Naive thymus-derived CD8-positive, alpha-beta T cell (primary cell): ENCODE data around the gene C4A. TPM values are rescaled to one million over a fixed set of nuclear protein-coding genes. Genes with fewer than 3 reads are reported as not detected.
"Not testable (repeated sequence)": the region's sequence is repeated elsewhere in the genome, so short reads cannot be mapped to it uniquely, and the experiment has no call there.

Experiments
- ATAC-seq, 2 donors: fragments of 150-1000 bp; cut with Tn5 transposase in 1 of 2; sonication (Bioruptor Pico), chemical (Tn5 transposase) in 1 of 2; 1 replicate in 1 of 2; 2 replicates in 1 of 2; pipeline ENCODE4 v1.10.0; 2021; ENCODE audit warnings: mild to moderate bottlenecking in 2 of 2, moderate library complexity in 2 of 2
- POLR2A ChIA-PET: fragments of 350-600 bp; sonication (Branson Sonifier 250); formaldehyde crosslinking; loops from one replicate; lab custom pipeline; 2021; ENCODE audit warnings: antibody characterized with exemption; lab: Charles Lee
- DNase-seq, 10 donors: peaks; one replicate each; pipeline versions ENCODE4 v3.0.0 to v3.0.0-alpha.2; 2020 to 2022
- H3K27ac Mint-ChIP-seq, 10 donors: one replicate each; pipeline ENCODE4 v1.8.0; 2020 to 2022; ENCODE audit warnings: mild to moderate bottlenecking in 10 of 10, mixed read lengths in 10 of 10, moderate library complexity in 4 of 10, inconsistent platforms in 1 of 10
- H3K27me3 Mint-ChIP-seq, 5 donors: one replicate each; pipeline ENCODE4 v1.8.0; 2021 to 2022; ENCODE audit warnings: mixed read lengths in 5 of 5
- H3K36me3 Mint-ChIP-seq, 3 donors: one replicate each; pipeline ENCODE4 v1.8.0; 2020 to 2022; ENCODE audit warnings: mixed read lengths in 3 of 3, mild to moderate bottlenecking in 2 of 3, inconsistent platforms in 1 of 3
- H3K4me1 Mint-ChIP-seq, 4 donors: one replicate each; pipeline ENCODE4 v1.8.0; 2021 to 2022; ENCODE audit warnings: mixed read lengths in 4 of 4
- H3K4me3 Mint-ChIP-seq, 10 donors: one replicate each; pipeline ENCODE4 v1.8.0; 2020 to 2022; ENCODE audit warnings: mild to moderate bottlenecking in 10 of 10, mixed read lengths in 10 of 10, moderate library complexity in 6 of 10, inconsistent platforms in 1 of 10
- H3K9me3 Mint-ChIP-seq, 9 donors: one replicate each; pipeline ENCODE4 v1.8.0; 2020 to 2022; ENCODE audit warnings: mixed read lengths in 9 of 9, mild to moderate bottlenecking in 3 of 9, inconsistent platforms in 1 of 9, moderate library complexity in 1 of 9
- polyA plus RNA-seq, 3 donors: library from polyadenylated mRNA; unstranded; fragments of 300-500 nt; fragmentation: Illumina TruSeq; gene quantifications; one replicate each; pipeline ENCODE4 v1.2.3, GENCODE V29; 2021
- total RNA-seq, 8 experiments: library from RNA in 2 of 8; stranded (reverse) in 2 of 8; gene quantifications; one replicate each; pipeline ENCODE4 v1.2.3 and lab custom pipeline; 2021 to 2026

C4A gene
- total and polyA plus RNA-seq, 5 experiments from 2014 or later, result 0.81 to 6.0 (median 5.9) TPM; not detected in 2

DNA sequence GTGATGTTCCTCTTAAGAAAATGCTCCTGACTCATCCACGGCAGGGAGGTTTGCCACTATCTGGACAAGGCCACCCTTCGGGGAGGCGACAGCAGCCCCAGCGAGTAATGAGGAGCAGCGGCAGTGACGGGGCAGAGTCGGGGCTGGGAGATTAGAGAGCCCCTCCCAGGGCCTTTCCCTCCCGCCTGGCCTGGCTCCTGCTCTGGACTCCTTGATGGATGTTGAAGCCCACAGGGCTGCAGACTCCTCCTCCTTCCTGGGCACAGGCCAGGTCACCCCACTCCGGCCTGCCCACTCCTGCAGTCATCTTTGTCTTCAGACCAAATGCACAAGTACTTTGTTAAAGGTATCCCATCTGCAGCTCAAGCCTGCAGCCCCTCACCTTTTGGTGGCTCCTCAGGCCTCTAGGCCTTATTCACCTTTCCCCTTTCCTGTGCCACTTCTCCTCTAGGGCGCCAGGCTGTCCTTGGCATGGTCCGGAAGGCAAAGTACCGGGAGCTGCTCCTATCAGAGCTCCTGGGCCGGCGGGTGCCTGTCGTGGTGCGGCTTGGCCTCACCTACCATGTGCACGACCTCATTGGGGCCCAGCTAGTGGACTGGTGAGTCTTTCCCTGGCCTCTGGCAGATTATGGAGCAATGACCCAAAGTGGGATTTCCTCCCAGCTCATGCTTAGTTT, 31.2 kb downstream of the C4A start:
- POLR2A ChIA-PET, H3K4me3 Mint-ChIP-seq, H3K27me3 Mint-ChIP-seq, ATAC-seq, H3K4me1 Mint-ChIP-seq, H3K9me3 Mint-ChIP-seq, H3K36me3 Mint-ChIP-seq, H3K27ac Mint-ChIP-seq: not testable (repeated sequence)
- peak in 1 of 10 donors; percentile 0 for DNase-seq

DNA sequence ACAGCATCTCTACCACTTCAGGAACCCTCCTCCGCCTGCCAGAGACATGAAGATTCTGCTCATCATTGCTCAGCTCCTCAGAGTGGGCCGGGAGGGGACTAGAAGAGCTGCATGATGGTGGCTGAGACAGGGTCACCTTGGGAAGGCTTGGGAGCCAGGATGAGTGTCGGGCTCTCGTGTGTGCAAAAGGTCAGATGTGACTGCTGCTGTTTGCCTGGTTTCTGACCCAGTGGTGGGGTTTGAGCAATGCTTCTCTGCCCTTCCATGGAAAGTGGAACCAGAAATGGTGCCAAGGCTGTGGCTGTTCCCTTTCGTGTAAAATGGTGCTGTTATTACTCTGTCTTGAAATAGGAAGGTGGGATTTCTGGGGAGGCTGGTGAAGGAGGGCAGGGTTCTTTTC, 31.9 kb downstream of the C4A start:
- H3K4me3 Mint-ChIP-seq, H3K27me3 Mint-ChIP-seq, H3K27ac Mint-ChIP-seq, H3K36me3 Mint-ChIP-seq, H3K9me3 Mint-ChIP-seq, H3K4me1 Mint-ChIP-seq, DNase-seq, ATAC-seq, POLR2A ChIA-PET: not testable (repeated sequence)

DNA sequence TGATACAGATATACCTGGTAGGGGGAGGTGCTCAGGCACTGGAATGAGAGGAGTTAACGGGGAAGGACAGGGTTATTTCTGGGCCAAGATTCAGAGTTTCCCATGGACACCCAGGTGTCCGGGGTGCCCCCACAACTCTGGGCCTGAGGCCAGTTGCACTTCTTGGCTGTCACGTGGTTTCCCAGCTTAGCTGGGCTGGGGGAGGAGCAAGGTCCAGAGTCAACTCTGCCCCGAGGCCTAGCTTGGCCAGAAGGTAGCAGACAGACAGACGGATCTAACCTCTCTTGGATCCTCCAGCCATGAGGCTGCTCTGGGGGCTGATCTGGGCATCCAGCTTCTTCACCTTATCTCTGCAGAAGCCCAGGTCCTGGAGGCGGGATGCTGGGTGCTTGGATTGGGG, 32.7 kb downstream of the C4A start, which contains the start of gene C4B:
C4B (plus strand) TSS at position 249 of the 400 bp plus-strand sequence; CDS start at position 300, 51 bp downstream.
- POLR2A ChIA-PET, H3K4me1 Mint-ChIP-seq, ATAC-seq, H3K36me3 Mint-ChIP-seq, DNase-seq, H3K4me3 Mint-ChIP-seq, H3K27me3 Mint-ChIP-seq, H3K9me3 Mint-ChIP-seq, H3K27ac Mint-ChIP-seq: not testable (repeated sequence)

DNA sequence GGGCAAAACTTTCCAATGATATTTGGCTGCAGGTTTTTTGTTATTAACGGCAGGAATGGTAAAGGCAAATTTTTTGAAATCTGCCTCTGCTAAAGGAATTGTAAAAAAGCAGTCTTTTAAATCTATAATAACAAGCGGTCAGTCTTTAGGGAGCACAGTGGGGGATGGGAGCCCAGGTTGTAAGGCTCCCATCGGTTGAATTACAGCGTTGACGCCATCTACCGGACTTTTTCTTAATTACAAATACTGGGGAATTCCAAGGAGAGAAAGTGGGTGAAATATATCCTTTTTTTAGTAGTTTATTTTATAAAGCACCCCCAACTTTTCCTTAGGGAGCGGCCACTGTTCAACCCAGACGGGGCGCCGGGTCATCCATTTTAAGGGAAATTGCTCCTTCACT, 40.2 kb downstream of the C4A start:
- H3K27ac Mint-ChIP-seq, H3K4me3 Mint-ChIP-seq, ATAC-seq, H3K9me3 Mint-ChIP-seq, POLR2A ChIA-PET, DNase-seq, H3K4me1 Mint-ChIP-seq, H3K36me3 Mint-ChIP-seq, H3K27me3 Mint-ChIP-seq: not testable (repeated sequence)

DNA sequence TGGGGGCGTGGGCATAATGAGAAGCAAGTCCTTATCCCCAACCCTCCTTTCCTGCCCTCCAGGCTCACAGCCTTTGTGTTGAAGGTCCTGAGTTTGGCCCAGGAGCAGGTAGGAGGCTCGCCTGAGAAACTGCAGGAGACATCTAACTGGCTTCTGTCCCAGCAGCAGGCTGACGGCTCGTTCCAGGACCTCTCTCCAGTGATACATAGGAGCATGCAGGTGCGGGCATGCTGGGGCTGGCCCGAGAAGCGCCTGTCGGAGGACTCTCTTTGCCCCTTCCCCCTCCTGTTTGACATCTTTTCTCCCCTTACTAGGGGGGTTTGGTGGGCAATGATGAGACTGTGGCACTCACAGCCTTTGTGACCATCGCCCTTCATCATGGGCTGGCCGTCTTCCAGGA, 46.8 kb downstream of the C4A start:
- H3K4me1 Mint-ChIP-seq, H3K9me3 Mint-ChIP-seq, H3K27ac Mint-ChIP-seq, ATAC-seq, H3K36me3 Mint-ChIP-seq, DNase-seq, POLR2A ChIA-PET, H3K4me3 Mint-ChIP-seq, H3K27me3 Mint-ChIP-seq: not testable (repeated sequence)

DNA sequence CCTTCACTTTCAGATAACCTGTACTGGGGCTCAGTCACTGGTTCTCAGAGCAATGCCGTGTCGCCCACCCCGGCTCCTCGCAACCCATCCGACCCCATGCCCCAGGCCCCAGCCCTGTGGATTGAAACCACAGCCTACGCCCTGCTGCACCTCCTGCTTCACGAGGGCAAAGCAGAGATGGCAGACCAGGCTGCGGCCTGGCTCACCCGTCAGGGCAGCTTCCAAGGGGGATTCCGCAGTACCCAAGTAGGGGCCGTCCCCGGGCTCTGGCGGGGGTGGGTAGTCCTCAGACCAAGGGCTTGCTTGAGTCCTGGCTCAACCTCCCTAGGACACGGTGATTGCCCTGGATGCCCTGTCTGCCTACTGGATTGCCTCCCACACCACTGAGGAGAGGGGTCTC, 47.7 kb downstream of the C4A start:
- H3K4me3 Mint-ChIP-seq, H3K36me3 Mint-ChIP-seq, H3K27me3 Mint-ChIP-seq, H3K4me1 Mint-ChIP-seq, ATAC-seq, DNase-seq, POLR2A ChIA-PET, H3K9me3 Mint-ChIP-seq: not testable (repeated sequence)
- H3K27ac Mint-ChIP-seq, result peak overlapping the region in 1 of 10 donors; percentile 74

DNA sequence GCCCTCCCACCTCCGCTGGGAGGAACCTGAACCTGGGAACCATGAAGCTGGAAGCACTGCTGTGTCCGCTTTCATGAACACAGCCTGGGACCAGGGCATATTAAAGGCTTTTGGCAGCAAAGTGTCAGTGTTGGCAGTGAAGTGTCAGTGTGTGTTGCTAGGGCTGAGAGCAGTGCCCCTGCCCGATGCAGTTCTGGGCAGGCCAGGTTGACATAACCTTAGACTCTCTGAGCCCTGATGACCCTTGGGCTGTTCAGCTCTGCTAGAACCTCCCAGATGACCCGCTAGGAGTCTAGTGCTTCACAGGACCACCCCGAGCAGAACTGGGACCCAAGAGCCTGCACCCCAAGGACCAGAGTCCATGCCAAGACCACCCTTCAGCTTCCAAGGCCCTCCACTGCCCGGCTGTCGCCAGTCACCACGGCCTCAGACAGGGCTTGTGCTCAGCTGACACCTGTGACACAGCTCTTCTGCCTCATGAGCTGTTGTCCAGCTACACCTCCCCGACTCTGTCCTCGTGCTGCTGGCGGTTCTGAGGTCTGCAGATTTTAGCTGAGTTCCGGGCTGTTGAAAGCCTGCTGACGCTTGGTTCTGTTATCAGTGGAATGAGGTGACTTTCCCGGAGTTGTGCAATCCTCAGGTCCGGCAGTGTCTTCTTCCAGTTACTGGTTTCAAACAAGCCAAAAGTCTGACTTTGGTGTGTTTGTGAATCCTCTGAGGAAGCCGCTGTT, 53.6 kb downstream of the C4A start:
- POLR2A ChIA-PET, H3K27ac Mint-ChIP-seq, H3K27me3 Mint-ChIP-seq, H3K9me3 Mint-ChIP-seq, H3K4me3 Mint-ChIP-seq, DNase-seq, ATAC-seq, H3K4me1 Mint-ChIP-seq, H3K36me3 Mint-ChIP-seq: not testable (repeated sequence)

DNA sequence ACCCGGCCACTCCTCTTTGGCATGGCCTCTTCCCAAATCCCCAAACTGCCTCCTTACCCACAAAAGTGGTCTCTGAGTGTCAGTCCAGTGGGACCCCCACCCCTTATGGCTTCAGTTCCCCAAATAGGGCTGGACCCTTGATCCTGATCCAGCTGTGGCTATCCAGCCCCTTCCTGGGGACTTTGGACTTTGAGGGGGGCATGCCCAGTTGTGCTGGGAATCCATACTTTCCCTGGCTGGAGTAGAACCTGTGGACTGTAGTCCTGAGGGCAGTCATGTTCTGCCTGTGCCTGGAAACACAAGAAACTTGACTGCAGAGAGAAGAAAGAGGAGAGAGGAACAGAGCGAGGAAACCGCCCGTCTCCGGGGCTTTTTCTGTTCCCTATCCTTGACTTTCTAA, 55.3 kb downstream of the C4A start:
- H3K27ac Mint-ChIP-seq, result peak overlapping the region in 3 of 10 donors; percentile 27 to 87 (median 31)
- H3K9me3 Mint-ChIP-seq, ATAC-seq, H3K4me1 Mint-ChIP-seq, H3K27me3 Mint-ChIP-seq, POLR2A ChIA-PET, DNase-seq, H3K36me3 Mint-ChIP-seq: not testable (repeated sequence)
- H3K4me3 Mint-ChIP-seq, result peak overlapping the region in 2 of 10 donors; percentile 33 to 62

DNA sequence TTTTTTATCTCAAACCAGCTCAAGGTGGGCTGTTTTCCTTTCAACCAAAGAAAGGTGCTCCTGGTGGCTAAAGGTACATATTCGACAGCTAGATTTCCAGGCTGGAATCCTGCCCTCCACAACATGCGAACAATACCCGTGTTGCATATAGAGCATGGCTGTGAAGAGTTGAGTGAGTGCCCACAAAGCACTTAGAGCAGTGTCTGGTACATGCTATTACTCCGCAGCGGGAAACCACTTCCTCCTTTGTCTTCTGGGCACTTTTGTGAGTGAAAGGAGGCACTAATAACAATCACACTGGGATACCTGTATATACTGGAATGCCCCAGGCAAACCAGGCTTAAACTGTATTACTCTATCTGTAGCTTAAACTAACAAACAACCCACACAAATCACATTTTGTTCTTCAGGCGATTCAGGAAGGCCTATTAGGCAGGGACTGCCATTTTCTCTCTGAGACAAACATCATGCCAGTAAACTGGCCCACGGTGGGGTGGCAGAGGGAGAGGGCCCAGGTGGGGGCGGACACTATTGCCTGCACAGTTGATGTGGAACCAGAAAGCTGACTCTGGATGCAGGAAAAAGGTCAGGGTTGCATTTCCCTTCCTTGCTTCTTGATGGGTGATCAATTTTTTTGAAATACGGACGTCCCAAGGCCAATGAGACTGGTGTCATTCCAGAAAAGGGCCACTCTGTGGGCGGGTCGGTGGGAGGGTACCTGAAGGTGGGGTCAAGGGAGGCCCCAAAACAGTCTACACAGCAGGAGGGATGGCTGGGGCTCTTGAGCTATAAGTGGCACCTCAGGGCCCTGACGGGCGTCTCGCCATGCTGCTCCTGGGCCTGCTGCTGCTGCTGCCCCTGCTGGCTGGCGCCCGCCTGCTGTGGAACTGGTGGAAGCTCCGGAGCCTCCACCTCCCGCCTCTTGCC, 56.0 kb downstream of the C4A start, which contains the start of gene CYP21A2:
CYP21A2 (plus strand) TSS at position 818 of the 927 bp plus-strand sequence; CDS start at position 826, 8 bp downstream.
- Mint-ChIP-seq H3K4me3 (peak within 1 kb of the TSS in 8 of 10 donors; percentile 20 to 62 (median 53)), H3K27ac (peak within 1 kb of the TSS; percentile 27 to 91 (median 78))
- H3K36me3 Mint-ChIP-seq, H3K27me3 Mint-ChIP-seq, H3K9me3 Mint-ChIP-seq, H3K4me1 Mint-ChIP-seq, POLR2A ChIA-PET: not testable (repeated sequence)
- ATAC-seq (peak; percentile 91 to 98), DNase-seq (peak in 3 of 10 donors; percentile 10 to 24 (median 11))

DNA sequence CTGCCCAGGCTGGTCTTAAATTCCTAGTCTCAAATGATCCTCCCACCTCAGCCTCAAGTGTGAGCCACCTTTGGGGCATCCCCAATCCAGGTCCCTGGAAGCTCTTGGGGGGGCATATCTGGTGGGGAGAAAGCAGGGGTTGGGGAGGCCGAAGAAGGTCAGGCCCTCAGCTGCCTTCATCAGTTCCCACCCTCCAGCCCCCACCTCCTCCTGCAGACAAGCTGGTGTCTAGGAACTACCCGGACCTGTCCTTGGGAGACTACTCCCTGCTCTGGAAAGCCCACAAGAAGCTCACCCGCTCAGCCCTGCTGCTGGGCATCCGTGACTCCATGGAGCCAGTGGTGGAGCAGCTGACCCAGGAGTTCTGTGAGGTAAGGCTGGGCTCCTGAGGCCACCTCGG, 57.0 kb downstream of the C4A start:
- DNase-seq, H3K4me1 Mint-ChIP-seq, ATAC-seq, H3K27ac Mint-ChIP-seq, H3K36me3 Mint-ChIP-seq, H3K4me3 Mint-ChIP-seq, H3K9me3 Mint-ChIP-seq, H3K27me3 Mint-ChIP-seq: not testable (repeated sequence)
- POLR2A ChIA-PET, result interaction anchor here (0.5 kb wide), 1 partner anchor 421 kb away, joined by 3 read pairs; no protein-coding TSS in a partner anchor

DNA sequence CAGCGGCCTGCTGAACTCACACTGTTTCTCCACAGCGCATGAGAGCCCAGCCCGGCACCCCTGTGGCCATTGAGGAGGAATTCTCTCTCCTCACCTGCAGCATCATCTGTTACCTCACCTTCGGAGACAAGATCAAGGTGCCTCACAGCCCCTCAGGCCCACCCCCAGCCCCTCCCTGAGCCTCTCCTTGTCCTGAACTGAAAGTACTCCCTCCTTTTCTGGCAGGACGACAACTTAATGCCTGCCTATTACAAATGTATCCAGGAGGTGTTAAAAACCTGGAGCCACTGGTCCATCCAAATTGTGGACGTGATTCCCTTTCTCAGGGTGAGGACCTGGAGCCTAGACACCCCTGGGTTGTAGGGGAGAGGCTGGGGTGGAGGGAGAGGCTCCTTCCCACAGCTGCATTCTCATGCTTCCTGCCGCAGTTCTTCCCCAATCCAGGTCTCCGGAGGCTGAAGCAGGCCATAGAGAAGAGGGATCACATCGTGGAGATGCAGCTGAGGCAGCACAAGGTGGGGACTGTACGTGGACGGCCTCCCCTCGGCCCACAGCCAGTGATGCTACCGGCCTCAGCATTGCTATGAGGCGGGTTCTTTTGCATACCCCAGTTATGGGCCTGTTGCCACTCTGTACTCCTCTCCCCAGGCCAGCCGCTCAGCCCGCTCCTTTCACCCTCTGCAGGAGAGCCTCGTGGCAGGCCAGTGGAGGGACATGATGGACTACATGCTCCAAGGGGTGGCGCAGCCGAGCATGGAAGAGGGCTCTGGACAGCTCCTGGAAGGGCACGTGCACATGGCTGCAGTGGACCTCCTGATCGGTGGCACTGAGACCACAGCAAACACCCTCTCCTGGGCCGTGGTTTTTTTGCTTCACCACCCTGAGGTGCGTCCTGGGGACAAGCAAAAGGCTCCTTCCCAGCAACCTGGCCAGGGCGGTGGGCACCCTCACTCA, 57.7 kb downstream of the C4A start:
- not testable (repeated sequence) for H3K36me3 Mint-ChIP-seq, H3K27ac Mint-ChIP-seq, H3K4me1 Mint-ChIP-seq, H3K27me3 Mint-ChIP-seq, ATAC-seq, H3K4me3 Mint-ChIP-seq, H3K9me3 Mint-ChIP-seq, DNase-seq
- POLR2A ChIA-PET, result interaction anchor here (0.5 kb wide), 1 partner anchor 422 kb away, joined by 3 read pairs; no protein-coding TSS in a partner anchor
